Loucy (cell line): Measurements from ENCODE around the gene FGF10.

Source experiments
- CTCF ChIP-seq: fragments of 200-600 bp; sonication (generic); conservative IDR thresholded peaks from 2 replicates; pipeline ENCODE4 v1.5.1; 2014; ENCODE audit warnings: mild to moderate bottlenecking, antibody characterized with exemption, low read length
- EZH2phosphoT487 ChIP-seq: fragments of 200-600 bp; IDR thresholded peaks from 2 replicates; pipeline ENCODE4 v1.6.1; 2018; ENCODE audit warnings: antibody characterized with exemption, mild to moderate bottlenecking, moderate library complexity, borderline replicate concordance

GRCh38 chr5:44267909-44268308, 121.3 kb downstream of the FGF10 start:
- no peak for TF ChIP-seq CTCF
- TF ChIP-seq EZH2phosphoT487 = no peak
